Activated CD4-positive, alpha-beta memory T cell treated with anti-CD3 and anti-CD28 coated beads for 36 hours (primary cell): ENCODE data around the gene RADIL. TPM values are rescaled to one million over a fixed set of nuclear protein-coding genes. Genes with fewer than 3 reads are reported as not detected.

Experiments
- CTCF ChIA-PET: fragments of 350-600 bp; sonication (Branson Sonifier 250); formaldehyde crosslinking; loops from one replicate; lab custom pipeline; 2021; ENCODE audit warnings: antibody characterized with exemption, inconsistent platforms; lab: Charles Lee
- POLR2A ChIA-PET: fragments of 350-600 bp; sonication (Branson Sonifier 250); formaldehyde crosslinking; loops from one replicate; lab custom pipeline; 2021; ENCODE audit warnings: antibody characterized with exemption; lab: Charles Lee
- DNase-seq: peaks from one replicate; pipeline ENCODE4 v3.0.0-alpha.2; 2020
- H3K27ac Mint-ChIP-seq: one replicate; pipeline ENCODE4 v1.8.0; 2021; ENCODE audit warnings: mixed read lengths
- H3K27me3 Mint-ChIP-seq: one replicate; pipeline ENCODE4 v1.8.0; 2021; ENCODE audit warnings: mixed read lengths
- H3K36me3 Mint-ChIP-seq: one replicate; pipeline ENCODE4 v1.8.0; 2021; ENCODE audit warnings: mixed read lengths
- H3K4me1 Mint-ChIP-seq: one replicate; pipeline ENCODE4 v1.8.0; 2021; ENCODE audit warnings: low read depth, mixed read lengths
- H3K4me3 Mint-ChIP-seq: one replicate; pipeline ENCODE4 v1.8.0; 2021; ENCODE audit warnings: mild to moderate bottlenecking, mixed read lengths
- H3K9me3 Mint-ChIP-seq: one replicate; pipeline ENCODE4 v1.8.0; 2021; ENCODE audit warnings: mixed read lengths
- intact Hi-C: fragments of 100-400 bp; cut with micrococcal nuclease; formaldehyde crosslinking; loops from one replicate; pipeline ENCODE4 v1.15.1; 2023
- total RNA-seq, 2 experiments: library from RNA; stranded (reverse); gene quantifications; one replicate each; pipeline ENCODE4 v1.2.3, GENCODE V29; 2021

Gene RADIL
- total RNA-seq, 2 experiments from 2014 or later = 0.15 to 0.19 TPM

DNA sequence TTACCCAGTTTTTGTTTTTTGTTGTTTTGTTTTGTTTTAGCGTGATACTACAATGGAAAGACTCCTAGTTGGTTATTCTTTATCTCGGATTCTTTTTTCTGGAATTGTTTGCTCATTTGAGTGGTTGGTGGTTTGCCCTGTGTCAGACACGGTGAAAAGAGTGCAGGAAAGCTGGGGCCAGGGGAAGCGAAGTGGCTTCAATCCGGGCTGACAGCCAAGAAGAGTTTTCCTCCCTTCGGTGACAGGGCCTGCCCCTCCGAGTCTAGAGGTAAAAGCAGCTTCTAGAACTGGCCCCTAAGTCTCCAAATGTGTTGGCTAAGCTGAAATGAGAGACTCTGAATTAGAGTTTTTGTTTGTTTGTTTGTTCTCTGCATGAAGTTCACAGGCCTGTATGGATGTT lies 113.8 kb downstream of the RADIL start:
- ChIA-PET POLR2A (no interaction called here), CTCF (no interaction called here)
- H3K4me1 Mint-ChIP-seq = peaks cover 11% of the 10 kb centered on the region
- no peak overlapping the region for H3K4me3 Mint-ChIP-seq
- no peak overlapping the region for H3K27ac Mint-ChIP-seq
- H3K27me3 Mint-ChIP-seq = no peaks in the 10 kb centered on the region
- no peaks in the 10 kb centered on the region for H3K9me3 Mint-ChIP-seq
- H3K36me3 Mint-ChIP-seq = peaks cover 9% of the 10 kb centered on the region
- intact Hi-C loops = no loop called here
- no peak for DNase-seq

DNA sequence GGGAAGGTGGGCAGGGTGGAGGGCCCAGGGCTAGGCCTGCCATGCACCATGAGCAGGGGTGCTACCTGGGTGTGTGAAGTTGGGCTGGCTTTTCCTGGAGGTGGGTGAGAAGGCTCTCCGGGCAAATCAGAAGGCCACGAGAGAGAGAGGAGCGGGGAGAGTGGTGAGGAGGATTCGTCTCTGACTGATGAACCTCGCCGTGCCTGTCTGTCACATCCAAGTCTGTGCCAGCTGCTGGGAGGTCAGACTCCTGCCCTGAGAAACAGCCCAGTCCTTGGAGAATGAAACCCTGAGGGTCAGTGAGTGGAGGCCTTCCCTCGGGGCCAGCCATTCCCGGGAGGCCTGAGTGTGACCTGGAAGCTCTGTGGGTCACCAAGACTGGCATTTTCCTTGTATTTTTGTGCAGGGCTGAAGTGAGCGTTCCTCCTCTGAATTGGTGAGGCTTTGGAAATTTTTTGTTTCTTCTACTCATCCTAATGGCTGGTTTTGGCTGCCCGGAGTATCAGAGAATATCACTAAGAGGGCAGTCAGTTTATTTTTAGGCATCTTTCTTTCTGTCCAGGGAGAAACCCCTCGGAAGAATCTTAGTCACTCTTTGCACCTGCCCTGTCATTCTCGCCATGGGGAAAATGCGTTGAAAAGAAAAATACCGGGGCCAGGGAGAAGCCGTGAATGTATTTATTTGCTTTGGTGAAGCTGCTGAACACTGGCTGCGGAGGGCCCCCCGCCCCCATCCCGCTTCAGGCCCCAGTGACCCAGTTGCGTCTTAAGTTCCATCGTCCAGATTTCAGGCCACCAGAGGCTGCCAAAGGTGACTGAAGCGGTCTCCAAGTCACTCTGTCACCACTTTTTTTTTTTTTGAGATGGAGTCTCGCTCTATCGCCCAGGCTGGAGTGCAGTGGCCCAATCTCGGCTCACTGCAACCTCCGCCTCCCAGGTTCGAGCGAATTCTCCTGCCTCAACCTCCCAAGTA lies 114.6 kb downstream of the RADIL start:
- Mint-ChIP-seq H3K36me3 (peaks cover 10% of the 10 kb centered on the region), H3K9me3 (no peaks in the 10 kb centered on the region), H3K4me3 (no peak overlapping the region), H3K4me1 (peaks cover 3% of the 10 kb centered on the region), H3K27ac (no peak overlapping the region), H3K27me3 (no peaks in the 10 kb centered on the region)
- intact Hi-C loops = no loop called here
- DNase-seq = no peak
- ChIA-PET POLR2A (no interaction called here), CTCF (no interaction called here)

DNA sequence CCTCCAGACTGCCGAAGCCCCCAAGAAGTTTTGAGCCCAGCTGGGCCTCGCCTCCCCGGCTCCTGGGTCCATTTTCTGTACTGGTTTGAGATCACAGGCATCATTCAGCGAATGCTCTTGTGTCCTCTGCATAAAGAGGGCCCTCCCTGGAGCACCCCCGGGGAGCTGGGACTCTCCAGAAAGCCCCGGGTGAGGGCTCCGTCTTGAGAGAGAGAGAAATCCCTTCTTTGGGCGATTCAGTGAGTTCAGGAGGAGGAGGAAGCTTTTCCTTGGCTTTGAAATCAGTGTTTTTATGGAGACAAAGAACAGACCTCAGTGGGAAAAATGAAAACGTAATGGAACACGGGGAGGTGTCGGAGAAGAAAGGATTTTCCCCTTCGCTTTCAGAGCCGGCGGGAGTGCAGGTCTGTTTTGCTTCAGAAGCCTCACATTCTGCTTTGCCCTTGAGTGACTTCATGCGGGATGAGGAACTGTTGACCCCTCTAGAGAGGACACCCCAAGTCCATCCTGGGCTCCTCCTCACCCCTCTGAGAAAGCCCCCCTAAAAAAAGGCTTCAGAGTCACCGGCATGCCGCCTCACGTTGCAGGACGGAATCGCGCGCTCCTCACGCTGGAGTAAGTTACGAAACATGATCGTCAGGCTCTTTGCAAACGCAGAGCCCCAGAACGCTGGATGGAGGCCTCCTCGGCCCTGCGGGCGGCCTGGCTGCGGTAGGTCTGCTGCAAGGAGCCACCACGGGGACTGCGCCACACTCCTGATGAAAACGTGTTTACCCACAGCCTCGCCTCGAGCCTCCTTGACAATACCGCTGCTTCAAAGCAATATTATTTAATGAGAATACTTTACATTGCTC lies 116.6 kb downstream of the RADIL start:
- CTCF ChIA-PET = no interaction called here
- Mint-ChIP-seq H3K27me3 (no peaks in the 10 kb centered on the region), H3K9me3 (no peaks in the 10 kb centered on the region), H3K27ac (no peak overlapping the region), H3K36me3 (peaks cover 15% of the 10 kb centered on the region), H3K4me1 (no peaks in the 10 kb centered on the region), H3K4me3 (no peak overlapping the region)
- DNase-seq = no peak
- POLR2A ChIA-PET = no interaction called here
- intact Hi-C loops = no loop called here

DNA sequence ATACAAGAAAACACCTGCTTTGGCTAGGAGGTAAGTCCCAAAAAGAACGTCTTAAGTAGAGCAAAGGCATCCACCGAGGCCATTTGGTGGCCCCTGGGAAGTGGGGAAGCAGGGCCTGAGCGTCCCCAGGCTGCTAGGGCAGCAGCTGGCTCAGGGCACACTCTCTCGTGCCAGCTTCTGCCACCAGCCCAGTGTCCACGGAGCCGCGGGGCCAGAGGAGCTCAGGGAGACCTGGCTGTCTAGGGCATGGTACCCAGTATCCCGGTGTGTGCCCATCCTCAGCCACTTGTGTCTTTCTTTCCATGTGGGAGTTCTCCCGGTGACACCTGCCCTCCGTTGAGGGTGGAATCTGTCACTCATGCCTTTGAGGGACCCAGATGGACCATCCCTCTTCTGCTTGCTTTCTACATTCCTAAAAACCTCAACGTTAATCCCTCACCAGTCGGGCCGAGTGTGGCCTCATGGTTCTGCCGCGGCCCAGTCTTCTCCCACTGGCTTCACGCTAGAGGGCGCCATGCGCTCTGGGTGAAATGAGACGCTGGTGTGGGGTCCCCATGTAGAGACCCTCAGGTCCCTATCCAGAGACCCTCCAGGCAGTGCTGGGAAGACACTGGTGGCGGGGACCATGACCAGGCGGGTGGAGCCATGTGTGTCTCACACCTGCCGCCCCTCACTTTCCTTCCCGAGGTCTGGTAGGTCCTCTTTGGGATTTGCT lies 117.6 kb downstream of the RADIL start:
- ChIA-PET POLR2A (no interaction called here), CTCF (no interaction called here)
- H3K27ac Mint-ChIP-seq = no peak overlapping the region
- peaks cover 20% of the 10 kb centered on the region for H3K36me3 Mint-ChIP-seq
- no peaks in the 10 kb centered on the region for H3K9me3 Mint-ChIP-seq
- no peak for DNase-seq
- no peaks in the 10 kb centered on the region for H3K4me1 Mint-ChIP-seq
- H3K27me3 Mint-ChIP-seq = no peaks in the 10 kb centered on the region
- H3K4me3 Mint-ChIP-seq = no peak overlapping the region
- intact Hi-C loops = no loop called here

DNA sequence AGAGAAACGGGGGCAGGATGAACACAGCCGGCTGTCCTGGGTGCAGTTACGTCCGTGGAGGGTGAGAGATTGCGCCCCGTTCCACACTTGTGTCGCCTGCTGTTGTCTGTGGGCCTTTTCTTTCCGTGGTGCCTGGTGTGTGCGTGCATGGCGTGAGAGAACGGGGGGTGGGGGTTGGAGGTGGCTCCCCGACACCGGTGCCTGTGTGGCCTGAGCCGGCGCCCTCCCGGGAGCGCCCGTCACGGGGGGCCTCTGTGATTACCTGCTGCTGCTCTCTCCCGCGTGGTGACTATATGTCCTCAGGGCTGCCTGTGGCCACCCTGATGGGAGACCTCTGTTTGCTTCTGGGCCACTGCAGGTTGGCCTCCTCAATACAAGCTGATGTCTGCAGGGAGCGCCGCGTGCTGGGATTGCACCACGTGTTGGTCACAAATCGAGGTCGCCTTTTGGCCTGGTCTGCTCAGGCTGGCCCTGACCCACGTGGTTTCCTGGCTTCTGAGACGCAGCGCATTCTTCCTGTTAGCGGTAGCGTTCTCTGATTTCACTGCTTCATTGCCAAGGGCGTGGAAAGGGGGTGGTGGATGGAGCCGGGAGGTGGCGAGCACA lies 119.0 kb downstream of the RADIL start:
- CTCF ChIA-PET = no interaction called here
- H3K9me3 Mint-ChIP-seq = no peaks in the 10 kb centered on the region
- intact Hi-C loops = no loop called here
- no peak overlapping the region for H3K27ac Mint-ChIP-seq
- no peak overlapping the region for H3K4me3 Mint-ChIP-seq
- H3K27me3 Mint-ChIP-seq = no peaks in the 10 kb centered on the region
- POLR2A ChIA-PET = no interaction called here
- peaks cover 24% of the 10 kb centered on the region for H3K36me3 Mint-ChIP-seq
- H3K4me1 Mint-ChIP-seq = no peaks in the 10 kb centered on the region
- no peak for DNase-seq

DNA sequence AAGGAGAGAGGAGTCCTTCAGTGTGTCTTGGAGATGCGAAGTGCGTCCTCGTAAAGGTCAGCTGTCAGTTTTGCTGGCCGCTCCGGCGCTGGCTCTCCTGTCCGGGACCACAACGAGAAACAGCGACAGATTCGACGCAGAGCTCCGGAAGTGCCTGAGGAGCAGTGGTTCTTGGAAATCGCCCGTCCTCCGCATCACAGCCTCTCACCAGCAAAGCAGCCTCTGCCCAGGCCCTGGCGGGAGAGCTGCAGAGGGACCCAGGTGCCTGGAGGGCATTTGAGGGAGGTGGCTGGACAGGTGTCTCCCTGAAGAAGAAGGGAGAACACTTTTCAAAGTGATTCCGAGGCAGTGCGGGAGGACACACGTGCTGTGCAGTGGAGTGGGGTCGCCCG lies 119.7 kb downstream of the RADIL start:
- no peak for DNase-seq
- CTCF ChIA-PET = no interaction called here
- Mint-ChIP-seq H3K27me3 (no peaks in the 10 kb centered on the region), H3K4me3 (no peak overlapping the region), H3K9me3 (no peaks in the 10 kb centered on the region), H3K27ac (no peak overlapping the region), H3K36me3 (peaks cover 24% of the 10 kb centered on the region), H3K4me1 (no peaks in the 10 kb centered on the region)
- POLR2A ChIA-PET = no interaction called here
- intact Hi-C loops = no loop called here

DNA sequence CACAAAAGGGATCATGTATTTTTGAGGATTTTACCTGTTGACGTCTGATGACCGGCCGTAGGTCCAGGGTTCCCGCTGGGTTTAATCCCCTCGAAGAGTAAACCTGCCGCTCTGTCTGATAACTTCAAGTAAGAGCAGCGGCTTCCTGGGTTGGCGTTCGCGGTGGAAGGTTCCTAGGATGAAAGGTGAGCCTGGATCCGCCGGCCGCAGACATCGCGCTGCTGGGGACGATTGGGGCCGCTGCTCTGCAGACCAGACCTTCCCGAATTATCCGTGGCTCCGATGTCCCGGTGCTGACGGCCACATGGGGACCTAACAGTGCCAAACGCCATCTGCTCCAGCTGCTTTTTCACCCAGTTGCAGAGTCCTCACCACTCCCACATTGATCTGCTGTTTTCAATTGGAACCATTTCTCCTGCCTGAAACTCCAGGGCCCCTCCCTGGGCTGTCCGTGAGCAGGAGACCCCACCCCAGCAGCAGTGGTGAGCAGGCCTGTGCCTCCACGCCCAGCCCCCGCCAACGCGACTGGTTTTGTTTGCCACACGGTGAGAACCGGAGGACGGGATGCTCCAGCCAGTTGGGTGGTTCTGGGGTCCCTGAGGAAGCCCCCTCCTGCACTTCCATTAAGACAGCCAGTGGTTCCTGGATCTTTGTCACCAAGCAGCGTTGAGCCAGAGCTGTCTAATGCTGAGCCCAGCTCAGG lies 120.3 kb downstream of the RADIL start:
- Mint-ChIP-seq H3K9me3 (no peaks in the 10 kb centered on the region), H3K4me1 (no peaks in the 10 kb centered on the region), H3K27ac (no peak overlapping the region), H3K4me3 (no peak overlapping the region), H3K36me3 (peaks cover 24% of the 10 kb centered on the region), H3K27me3 (no peaks in the 10 kb centered on the region)
- CTCF ChIA-PET = no interaction called here
- intact Hi-C loops = no loop called here
- POLR2A ChIA-PET = no interaction called here
- no peak for DNase-seq

DNA sequence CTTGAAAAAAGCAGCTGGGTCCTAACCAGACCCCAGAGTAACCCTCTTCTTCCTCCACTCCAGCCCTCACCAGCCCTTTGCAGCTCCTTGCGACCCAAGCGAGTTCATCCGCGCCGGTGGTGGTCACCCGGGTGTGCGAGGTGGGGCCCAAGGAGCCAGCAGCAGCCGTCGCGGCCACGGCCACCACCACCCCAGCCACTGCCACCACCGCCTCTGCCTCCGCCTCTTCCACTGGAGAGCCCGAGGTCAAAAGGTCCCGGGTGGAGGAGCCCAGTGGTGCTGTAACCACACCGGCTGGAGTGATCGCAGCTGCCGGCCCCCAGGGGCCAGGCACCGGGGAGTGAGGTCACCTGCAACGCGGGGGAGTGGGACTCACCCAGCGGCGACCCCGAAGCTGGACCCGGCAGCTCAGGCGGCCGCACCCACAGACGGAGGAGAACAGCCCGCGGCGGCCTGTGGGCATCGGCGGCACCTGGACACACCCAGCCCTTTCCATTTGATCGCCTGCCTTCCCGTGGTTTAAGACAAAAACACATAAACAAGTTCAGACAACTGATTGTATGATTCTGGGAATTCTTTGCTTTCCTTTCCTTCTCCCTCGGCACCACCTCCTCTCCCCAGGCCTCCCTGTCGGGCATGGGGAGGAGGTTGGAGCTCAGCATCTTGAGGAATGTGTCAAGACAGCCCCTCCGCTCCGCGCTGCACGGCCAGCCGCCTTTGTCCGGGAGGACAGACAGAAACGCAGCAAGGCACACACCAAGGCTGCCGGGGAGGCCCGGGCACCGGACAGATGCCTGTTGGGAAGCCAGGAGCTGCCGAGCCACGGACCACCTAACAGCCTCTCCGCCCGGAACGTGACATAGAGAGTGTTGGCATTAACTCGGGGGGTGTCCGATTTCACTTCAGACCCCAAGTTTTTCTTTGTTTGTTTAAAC lies 121.1 kb downstream of the RADIL start:
- CTCF ChIA-PET = no interaction called here
- H3K4me1 Mint-ChIP-seq = no peaks in the 10 kb centered on the region
- no peaks in the 10 kb centered on the region for H3K27me3 Mint-ChIP-seq
- peaks cover 21% of the 10 kb centered on the region for H3K36me3 Mint-ChIP-seq
- no peak overlapping the region for H3K4me3 Mint-ChIP-seq
- POLR2A ChIA-PET = no interaction called here
- intact Hi-C loops = no loop called here
- no peak overlapping the region for H3K27ac Mint-ChIP-seq
- no peaks in the 10 kb centered on the region for H3K9me3 Mint-ChIP-seq
- DNase-seq = no peak

DNA sequence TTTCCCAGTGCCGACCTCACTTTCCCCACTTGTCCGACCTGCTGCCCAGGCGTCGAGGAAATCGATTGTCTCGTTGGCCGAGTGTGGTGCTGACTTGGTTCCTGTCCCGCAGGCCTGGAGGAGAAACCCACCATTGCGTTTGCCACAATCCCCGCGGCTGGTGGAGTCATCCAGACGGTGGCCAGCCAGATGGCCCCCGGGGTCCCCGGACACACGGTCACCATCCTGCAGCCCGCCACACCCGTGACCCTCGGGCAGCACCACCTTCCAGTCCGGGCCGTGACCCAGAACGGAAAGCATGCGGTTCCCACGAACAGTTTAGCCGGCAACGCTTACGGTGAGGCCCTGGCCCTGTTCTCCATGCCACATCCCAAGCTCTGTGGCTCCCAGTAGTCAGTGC lies 122.6 kb downstream of the RADIL start:
- DNase-seq = no peak
- Mint-ChIP-seq H3K4me3 (no peak overlapping the region), H3K36me3 (peaks cover 22% of the 10 kb centered on the region), H3K27me3 (no peaks in the 10 kb centered on the region), H3K4me1 (no peaks in the 10 kb centered on the region), H3K9me3 (no peaks in the 10 kb centered on the region), H3K27ac (no peak overlapping the region)
- CTCF ChIA-PET = interaction anchor here (0.7 kb wide), 1 partner anchor 11 kb away, joined by 3 read pairs; no protein-coding TSS in a partner anchor
- POLR2A ChIA-PET = no interaction called here
- intact Hi-C loops = no loop called here

DNA sequence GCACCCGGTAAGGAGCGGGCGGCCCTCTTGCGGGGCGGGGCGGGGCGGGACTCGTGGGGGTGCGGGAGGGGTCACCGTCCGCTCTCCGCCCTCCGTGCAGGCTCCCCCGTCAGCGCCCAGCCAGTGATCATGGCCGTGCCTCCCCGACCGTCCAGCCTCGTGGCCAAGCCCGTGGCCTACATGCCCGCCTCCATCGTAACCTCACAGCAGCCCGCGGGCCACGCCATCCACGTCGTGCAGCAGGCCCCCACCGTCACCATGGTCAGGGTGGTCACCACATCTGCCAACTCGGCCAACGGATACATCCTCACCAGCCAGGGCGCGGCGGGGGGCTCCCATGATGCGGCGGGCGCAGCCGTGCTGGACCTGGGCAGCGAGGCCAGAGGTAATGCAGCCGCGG lies 124.3 kb downstream of the RADIL start:
- H3K4me1 Mint-ChIP-seq = no peaks in the 10 kb centered on the region
- H3K4me3 Mint-ChIP-seq = no peak overlapping the region
- H3K27ac Mint-ChIP-seq = no peak overlapping the region
- DNase-seq = no peak
- ChIA-PET POLR2A (no interaction called here), CTCF (no interaction called here)
- intact Hi-C loops = no loop called here
- no peaks in the 10 kb centered on the region for H3K27me3 Mint-ChIP-seq
- peaks cover 24% of the 10 kb centered on the region for H3K36me3 Mint-ChIP-seq
- H3K9me3 Mint-ChIP-seq = no peaks in the 10 kb centered on the region

DNA sequence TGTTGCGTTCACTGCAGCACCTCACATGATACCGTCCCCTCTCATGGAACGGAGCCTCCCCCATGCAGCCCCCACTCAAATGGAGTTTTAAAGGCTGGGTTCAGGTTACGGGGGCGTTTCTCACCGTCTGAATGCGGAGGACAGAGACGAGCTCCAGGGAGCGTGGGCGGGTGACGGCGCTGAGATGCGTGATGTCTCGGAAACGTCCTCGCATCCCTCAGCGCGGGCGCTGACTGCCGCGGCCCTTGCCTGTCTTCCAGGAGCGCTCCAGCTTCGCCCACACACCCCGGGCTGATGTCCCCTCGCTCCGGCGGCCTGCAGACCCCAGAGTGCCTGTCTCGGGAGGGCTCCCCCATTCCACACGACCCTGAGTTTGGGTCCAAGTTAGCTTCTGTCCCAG lies 124.7 kb downstream of the RADIL start:
- Mint-ChIP-seq H3K4me3 (no peak overlapping the region), H3K27me3 (no peaks in the 10 kb centered on the region), H3K27ac (no peak overlapping the region), H3K4me1 (peaks cover 2% of the 10 kb centered on the region), H3K36me3 (peaks cover 24% of the 10 kb centered on the region), H3K9me3 (no peaks in the 10 kb centered on the region)
- intact Hi-C loops = no loop called here
- POLR2A ChIA-PET = no interaction called here
- CTCF ChIA-PET = no interaction called here
- DNase-seq = no peak
